ENCODE data around the gene TFF2. TPM values are rescaled to one million over a fixed set of nuclear protein-coding genes. Genes with fewer than 3 reads are reported as not detected.

The TFF2 gene
- total and polyA plus RNA-seq, 2 donors from 2014 or later, result not detected

GRCh38 chr21:42370894-42371654 is 20.3 kb upstream of the TFF2 start:
- no peak overlapping the region for H3K9ac ChIP-seq (ENCODE audit: low read length in 3 of 3)
- intact Hi-C loops (cut with DNase I), result loop anchor here (10.0 kb wide), 1 partner anchor 126 kb away; no protein-coding TSS in a partner anchor
- H3K4me1 ChIP-seq (ENCODE audit: control insufficient read depth in 2 of 3, insufficient read depth in 2 of 3, low read depth in 1 of 3, low read length in 3 of 3), result no peaks in the 10 kb centered on the region
- no peaks in the 10 kb centered on the region for H3K27me3 ChIP-seq (ENCODE audit: control insufficient read depth, insufficient read depth, low read length)
- H3K4me3 ChIP-seq (ENCODE audit: low read length in 3 of 3), result no peak overlapping the region
- H3K27ac ChIP-seq (ENCODE audit: low read depth in 2 of 2, low read length in 2 of 2), result no peak overlapping the region
- FAIRE-seq (no peak), DNase-seq (no peak)
- no peaks in the 10 kb centered on the region for H3K36me3 ChIP-seq (ENCODE audit: control insufficient read depth in 2 of 3, insufficient read depth in 3 of 3, low read length in 3 of 3)
- no peak for TF ChIP-seq CTCF (IDR thresholded peaks at IDR 0.05; ENCODE audit: borderline replicate concordance, extremely low read depth, insufficient read depth)
- H3K9me3 ChIP-seq (ENCODE audit: control insufficient read depth in 2 of 3, insufficient read depth in 1 of 3, low read length in 3 of 3), result no peaks in the 10 kb centered on the region

GRCh38 chr21:42369821-42370220 is 19.0 kb upstream of the TFF2 start:
- intact Hi-C loops (cut with DNase I), result loop anchor here (10.0 kb wide), 1 partner anchor 125 kb away; no protein-coding TSS in a partner anchor
- Histone ChIP-seq H3K27me3 (ENCODE audit: control insufficient read depth, insufficient read depth, low read length) (no peaks in the 10 kb centered on the region), H3K27ac (ENCODE audit: low read depth in 2 of 2, low read length in 2 of 2) (no peak overlapping the region), H3K9ac (ENCODE audit: low read length in 3 of 3) (no peak overlapping the region), H3K4me1 (ENCODE audit: control insufficient read depth in 2 of 3, insufficient read depth in 2 of 3, low read depth in 1 of 3, low read length in 3 of 3) (no peaks in the 10 kb centered on the region), H3K36me3 (ENCODE audit: control insufficient read depth in 2 of 3, insufficient read depth in 3 of 3, low read length in 3 of 3) (no peaks in the 10 kb centered on the region), H3K9me3 (ENCODE audit: control insufficient read depth in 2 of 3, insufficient read depth in 1 of 3, low read length in 3 of 3) (no peaks in the 10 kb centered on the region), H3K4me3 (ENCODE audit: low read length in 3 of 3) (no peak overlapping the region)
- FAIRE-seq (no peak), DNase-seq (no peak)
- TF ChIP-seq CTCF (IDR thresholded peaks at IDR 0.05; ENCODE audit: borderline replicate concordance, extremely low read depth, insufficient read depth), result no peak

GRCh38 chr21:42367367-42368165 is 16.8 kb upstream of the TFF2 start:
- H3K9ac ChIP-seq (ENCODE audit: low read length in 3 of 3), result no peak overlapping the region
- FAIRE-seq, result no peak
- H3K27ac ChIP-seq (ENCODE audit: low read depth in 2 of 2, low read length in 2 of 2), result no peak overlapping the region
- no peak for TF ChIP-seq CTCF (IDR thresholded peaks at IDR 0.05; ENCODE audit: borderline replicate concordance, extremely low read depth, insufficient read depth)
- H3K9me3 ChIP-seq (ENCODE audit: control insufficient read depth in 2 of 3, insufficient read depth in 1 of 3, low read length in 3 of 3), result no peaks in the 10 kb centered on the region
- H3K4me1 ChIP-seq (ENCODE audit: control insufficient read depth in 2 of 3, insufficient read depth in 2 of 3, low read depth in 1 of 3, low read length in 3 of 3), result no peaks in the 10 kb centered on the region
- no peaks in the 10 kb centered on the region for H3K36me3 ChIP-seq (ENCODE audit: control insufficient read depth in 2 of 3, insufficient read depth in 3 of 3, low read length in 3 of 3)
- no peak overlapping the region for H3K4me3 ChIP-seq (ENCODE audit: low read length in 3 of 3)
- no peaks in the 10 kb centered on the region for H3K27me3 ChIP-seq (ENCODE audit: control insufficient read depth, insufficient read depth, low read length)
- intact Hi-C loops (cut with DNase I), result no loop called here
- peak in 1 of 5 donors; percentile 44 for DNase-seq

All from kidney (tissue), 14 donors.